ENCODE measurements around the gene SIL1. TPM values are rescaled to one million over a fixed set of nuclear protein-coding genes. Genes with fewer than 3 reads are reported as not detected.

Gene SIL1
- total and polyA plus RNA-seq, 9 of the 15 experiments (the other 6 are each of a cell fraction or from before 2014, with no cell fraction given): 1.3 to 30.5 (median 18.1) TPM

- TF ChIP-seq ATF6 (CRISPR knock-in tag; IDR thresholded peaks at IDR 0.05) (no peak), ELK3 (CRISPR knock-in tag; IDR thresholded peaks at IDR 0.05) (no peak), ZBTB43 (CRISPR knock-in tag; IDR thresholded peaks at IDR 0.05) (no peak), ZC3H8 (IDR thresholded peaks at IDR 0.05) (no peak), NCOA6 (IDR thresholded peaks at IDR 0.05) (no peak), ZNF232 (CRISPR knock-in tag; IDR thresholded peaks at IDR 0.05) (peak; percentile 41; the same call in 1 of the 2 replicates), TEAD1 (CRISPR knock-in tag; IDR thresholded peaks at IDR 0.05) (peak in 1 of 2 experiments; percentile 63; a peak in 1 of 4 replicates), ZBTB34 (CRISPR knock-in tag; IDR thresholded peaks at IDR 0.05) (no peak), KAT8 (IDR thresholded peaks at IDR 0.05; ENCODE audit: low read depth) (no peak), NRF1 (conservative IDR thresholded peaks at IDR 0.05 in 1 of 2, IDR thresholded peaks at IDR 0.05 in 1 of 2) (peak; percentile 93), MLLT1 (IDR thresholded peaks at IDR 0.05) (0 out of 4 replicates have a peak, but pooled peaks of 1 of the 2 experiments have one; percentile 32), GTF3C2 (IDR thresholded peaks at IDR 0.05; ENCODE audit: borderline replicate concordance, extremely low read depth, insufficient read length) (no peak), TEAD4 (IDR thresholded peaks at IDR 0.05; ENCODE audit: low read length) (no peak; the same call in 1 of the 2 replicates), TEAD4 (CRISPR knock-in tag; IDR thresholded peaks at IDR 0.05; ENCODE audit: borderline replicate concordance) (no peak)
Observed at GRCh38 chr5:139197710-139198669, at the start of gene SIL1 (continued).
